Islet of Langerhans (tissue), 1 donor: ENCODE measurements around the gene NRXN3.
"Not testable (repeated sequence)": the region's sequence is repeated elsewhere in the genome, so short reads cannot be mapped to it uniquely, and the experiment has no call there.

Experiments used
- FAIRE-seq: peaks from one replicate; lab custom pipeline; 2011; peaks lifted over from hg19 to GRCh38; lab: Jason Lieb, UNC

The NRXN3 gene

GRCh38 chr14:79084861-79085260, 914.7 kb downstream of the NRXN3 start:
- FAIRE-seq: no peak

- FAIRE-seq: no peak
These were observed 919.4 kb downstream of the NRXN3 start for GRCh38 chr14:79089576-79089975.

- FAIRE-seq: no peak
These were observed 920.5 kb downstream of the NRXN3 start for GRCh38 chr14:79090641-79091180.

GRCh38 chr14:79091381-79091963, 921.3 kb downstream of the NRXN3 start:
- no peak for FAIRE-seq

GRCh38 chr14:79093531-79093930, 923.4 kb downstream of the NRXN3 start:
- no peak for FAIRE-seq

- FAIRE-seq: no peak
These were observed 924.8 kb downstream of the NRXN3 start for GRCh38 chr14:79094951-79095350.

GRCh38 chr14:79096811-79097210, 926.6 kb downstream of the NRXN3 start:
- no peak for FAIRE-seq

- FAIRE-seq: no peak
These were observed 928.2 kb downstream of the NRXN3 start for GRCh38 chr14:79098324-79098723.

GRCh38 chr14:79100578-79100977, 930.4 kb downstream of the NRXN3 start:
- FAIRE-seq: no peak

- no peak for FAIRE-seq
These were observed 931.2 kb downstream of the NRXN3 start for GRCh38 chr14:79101388-79101787.

GRCh38 chr14:79103764-79104163, 933.6 kb downstream of the NRXN3 start:
- no peak for FAIRE-seq

- not testable (repeated sequence) for FAIRE-seq
These were observed 940.4 kb downstream of the NRXN3 start for GRCh38 chr14:79110564-79110963.

GRCh38 chr14:79111987-79112501, 941.9 kb downstream of the NRXN3 start:
- FAIRE-seq: no peak

- no peak for FAIRE-seq
These were observed 947.4 kb downstream of the NRXN3 start for GRCh38 chr14:79117561-79117960.

GRCh38 chr14:79118291-79118690, 948.1 kb downstream of the NRXN3 start:
- FAIRE-seq: no peak

GRCh38 chr14:79134361-79134760, 964.2 kb downstream of the NRXN3 start:
- FAIRE-seq: no peak

- no peak for FAIRE-seq
These were observed 966.2 kb downstream of the NRXN3 start for GRCh38 chr14:79136071-79137044.

- no peak for FAIRE-seq
These were observed 966.9 kb downstream of the NRXN3 start for GRCh38 chr14:79137045-79137430.

GRCh38 chr14:79137836-79138235, 967.7 kb downstream of the NRXN3 start:
- FAIRE-seq: no peak

GRCh38 chr14:79144896-79145295, 974.7 kb downstream of the NRXN3 start:
- FAIRE-seq: no peak

- no peak for FAIRE-seq
These were observed 980.1 kb downstream of the NRXN3 start for GRCh38 chr14:79150226-79150625.

GRCh38 chr14:79157369-79157768, 987.2 kb downstream of the NRXN3 start:
- FAIRE-seq: no peak

GRCh38 chr14:79161571-79161970, 991.4 kb downstream of the NRXN3 start:
- FAIRE-seq: no peak
